ENCODE data around the gene GIGYF1. TPM values are rescaled to one million over a fixed set of nuclear protein-coding genes. Genes with fewer than 3 reads are reported as not detected.

Gene GIGYF1
- total and polyA plus RNA-seq, 2 donors (not counting 3 experiments of a cell fraction or from before 2014, with no cell fraction given): 13.6 to 46.3 TPM

GRCh38 chr7:100684534-100685042, 9.5 kb downstream of the GIGYF1 start:
- POLR2A ChIA-PET: no interaction called here

More at GRCh38 chr7:100684534-100685042, 9.5 kb downstream of the GIGYF1 start:
- intact Hi-C loops (cut with micrococcal nuclease) (no loop called here), dilution Hi-C loops (cut with MboI; ENCODE audit: extremely low pct_ligation_motif_present, low sequenced_read_pairs) (no loop called here)
- FAIRE-seq: no peak
- peaks cover 9 to 73% of the 10 kb centered on the region in 2 experiments for H3K36me3 ChIP-seq (ENCODE audit: control insufficient read depth in 2 of 2, extremely low read depth in 1 of 2, insufficient read depth in 2 of 2, low read length in 2 of 2)
- H3K27me3 ChIP-seq (ENCODE audit: control insufficient read depth in 2 of 2, insufficient read depth in 2 of 2, low read length in 2 of 2): no peaks in the 10 kb centered on the region
- BruUV-seq (replicated peaks): no TSS peak
- H2AFZ ChIP-seq (ENCODE audit: low read depth, low read length): no peak overlapping the region
- H3K9me3 ChIP-seq (replicated peaks; ENCODE audit: control insufficient read depth, insufficient read depth, low read length): no peaks in the 10 kb centered on the region
- H3K4me3 ChIP-seq (replicated peaks in 1 of 3; ENCODE audit: insufficient read depth in 1 of 3, low read depth in 1 of 3, low read length in 3 of 3): no peak overlapping the region
- CTCF ChIA-PET: interaction anchor here (0.9 to 7.0 kb wide), 3 partner anchors 7 to 21 kb away, joined by 3 to 60 read pairs (median 4); partner anchors contain the start of gene POP7
- DNase-seq (ENCODE audit: low read depth, low spot score): no peak
- H3K9me1 ChIP-seq (replicated peaks; ENCODE audit: control insufficient read depth, extremely low read depth, insufficient read depth, low read length): no peaks in the 10 kb centered on the region
- H3K9ac ChIP-seq (replicated peaks; ENCODE audit: extremely low read depth, insufficient read depth, low read length): no peak overlapping the region
- peaks cover 11% of the 10 kb centered on the region for H3K79me2 ChIP-seq (ENCODE audit: control insufficient read depth, insufficient read depth, low read length)
- no peak overlapping the region for H3K27ac ChIP-seq (ENCODE audit: insufficient read depth, low read depth, low read length)
- no peaks in the 10 kb centered on the region for H3K4me1 ChIP-seq (ENCODE audit: control insufficient read depth, extremely low read depth, insufficient read depth, low read length)
- H3K4me2 ChIP-seq (ENCODE audit: insufficient read depth, low read length): no peak overlapping the region
- no peaks in the 10 kb centered on the region for H4K20me1 ChIP-seq (replicated peaks; ENCODE audit: control insufficient read depth, extremely low read depth, insufficient read depth, low read length)
- TF ChIP-seq FOS (IDR thresholded peaks at IDR 0.05; ENCODE audit: borderline replicate concordance, insufficient read depth, low read length) (no peak), POLR2AphosphoS5 (IDR thresholded peaks at IDR 0.05; ENCODE audit: insufficient read depth, low read depth, low read length) (no peak), MYC (IDR thresholded peaks at IDR 0.05; ENCODE audit: low read depth, low read length) (no peak), CTCF (IDR thresholded peaks at IDR 0.05; ENCODE audit: extremely low read depth in 1 of 2, insufficient read depth in 1 of 2, low read depth in 1 of 2, low read length in 2 of 2) (no peak), MAX (IDR thresholded peaks at IDR 0.05; ENCODE audit: insufficient read depth, insufficient read length) (no peak), GATA2 (IDR thresholded peaks at IDR 0.05; ENCODE audit: insufficient read depth, insufficient read length, low read depth, low read length) (no peak), JUN (IDR thresholded peaks at IDR 0.05; ENCODE audit: borderline replicate concordance, insufficient read depth, insufficient read length, low read depth) (no peak), POLR2A (IDR thresholded peaks at IDR 0.05; ENCODE audit: low read depth, low read length) (no peak), EZH2 (IDR thresholded peaks at IDR 0.05; ENCODE audit: borderline replicate concordance, low read depth, low read length, severe bottlenecking) (no peak)

All from endothelial cell of umbilical vein (primary cell).